Right ventricle myocardium superior (tissue), 1 donor: Measurements from ENCODE around the gene PFKFB2. TPM values are rescaled to one million over a fixed set of nuclear protein-coding genes. Genes with fewer than 3 reads are reported as not detected.
A peak's percentile ranks its signal among the peaks of the same experiment; 100 is the strongest.
"Not testable (repeated sequence)": the region's sequence is repeated elsewhere in the genome, so short reads cannot be mapped to it uniquely, and the experiment has no call there.

ENCODE experiments used
- ATAC-seq: fragments of 200-7000 bp; cut with Tn5 transposase; one replicate; pipeline ENCODE4 v1.9.1; 2020; ENCODE audit warnings: mild to moderate bottlenecking; ENCODE audit not compliant: poor library complexity
- DNase-seq: peaks from one replicate; pipeline ENCODE4 v3.0.0-alpha.2; 2020
- intact Hi-C: fragments of 100-400 bp; cut with DNase I; formaldehyde crosslinking; loops from one replicate; pipeline ENCODE4 v1.11.2; 2022
- total RNA-seq: library from RNA; stranded (reverse); fragmentation: NEBNext Ultra II Directional; extraction: Animal tissue kit (Norgen Biotek cat#: 25700); gene quantifications from one replicate; pipeline ENCODE4 v1.2.1, GENCODE V29; 2021
- donor health status: DM: no; HTN: yes; CAD: no; lungs with severe emphysema.

The PFKFB2 gene
- total RNA-seq, 1 donor from 2014 or later = 77.9 TPM

- DNase-seq (no peak), ATAC-seq (no peak)
- intact Hi-C loops = no loop called here
These were observed 19.8 kb upstream of the PFKFB2 start for GRCh38 chr1:207033302-207033701.

- no peak for DNase-seq
- intact Hi-C loops = no loop called here
- no peak for ATAC-seq
These were observed 18.9 kb upstream of the PFKFB2 start for GRCh38 chr1:207034208-207034607.

- no peak for ATAC-seq
- intact Hi-C loops = no loop called here
- DNase-seq = no peak
These were observed 18.1 kb upstream of the PFKFB2 start for GRCh38 chr1:207034998-207035397.

GRCh38 chr1:207035877-207036551 lies 17.1 kb upstream of the PFKFB2 start:
- DNase-seq (no peak), ATAC-seq (no peak)
- intact Hi-C loops = no loop called here

- ATAC-seq = no peak
- no peak for DNase-seq
- intact Hi-C loops = no loop called here
These were observed 16.2 kb upstream of the PFKFB2 start for GRCh38 chr1:207036865-207037264.

GRCh38 chr1:207039380-207040180 lies 13.5 kb upstream of the PFKFB2 start:
- no peak for DNase-seq
- intact Hi-C loops = no loop called here
- peak; percentile 92 for ATAC-seq

- DNase-seq (no peak), ATAC-seq (no peak)
- intact Hi-C loops = no loop called here
These were observed 12.9 kb upstream of the PFKFB2 start for GRCh38 chr1:207040181-207040533.

GRCh38 chr1:207041397-207041796 lies 11.7 kb upstream of the PFKFB2 start:
- intact Hi-C loops, DNase-seq, ATAC-seq: not testable (repeated sequence)

GRCh38 chr1:207045453-207045852 lies 7.6 kb upstream of the PFKFB2 start:
- DNase-seq = no peak
- intact Hi-C loops = no loop called here
- no peak for ATAC-seq

GRCh38 chr1:207047505-207047904 lies 5.6 kb upstream of the PFKFB2 start:
- ATAC-seq = no peak
- intact Hi-C loops = no loop called here

GRCh38 chr1:207048041-207048440 lies 5.0 kb upstream of the PFKFB2 start:
- intact Hi-C loops = no loop called here
- ATAC-seq = no peak
- DNase-seq = no peak

More at GRCh38 chr1:207047505-207047904, 5.6 kb upstream of the PFKFB2 start:
- DNase-seq = no peak

- DNase-seq (no peak), ATAC-seq (no peak)
- intact Hi-C loops = no loop called here
These were observed 4.0 kb upstream of the PFKFB2 start for GRCh38 chr1:207049054-207049453.

GRCh38 chr1:207049514-207049913 lies 3.6 kb upstream of the PFKFB2 start:
- intact Hi-C loops = no loop called here
- DNase-seq (no peak), ATAC-seq (no peak)

- intact Hi-C loops = no loop called here
- ATAC-seq (peak; percentile 56), DNase-seq (no peak)
These were observed 3.1 kb upstream of the PFKFB2 start for GRCh38 chr1:207049974-207050391.

GRCh38 chr1:207050480-207051190 lies 2.4 kb upstream of the PFKFB2 start:
- DNase-seq (peak; percentile 96), ATAC-seq (peak; percentile 73)
- intact Hi-C loops = no loop called here

- intact Hi-C loops = no loop called here
- ATAC-seq (no peak), DNase-seq (no peak)
These were observed 1.7 kb upstream of the PFKFB2 start, which contains the start of gene YOD1 for GRCh38 chr1:207051191-207051943. YOD1 (minus strand) TSS chr1:207051208; CDS start chr1:207051030, 178 bp downstream.

GRCh38 chr1:207054491-207054890 lies 1.4 kb downstream of the PFKFB2 start:
- intact Hi-C loops = no loop called here
- no peak for DNase-seq

GRCh38 chr1:207055386-207056001 lies 2.4 kb downstream of the PFKFB2 start:
- DNase-seq (no peak), ATAC-seq (no peak)
- intact Hi-C loops = no loop called here

More at GRCh38 chr1:207054491-207054890, 1.4 kb downstream of the PFKFB2 start:
- ATAC-seq = no peak
